Activated CD4-positive, alpha-beta T cell treated with anti-CD3 and anti-CD28 coated beads for 1 hour (primary cell): ENCODE measurements around the gene RBMS3.

ENCODE experiments used
- DNase-seq: peaks from one replicate; pipeline ENCODE4 v3.0.0-alpha.2; 2020

RBMS3 gene

GRCh38 chr3:29694783-29695182, 413.9 kb downstream of the RBMS3 start:
- no peak for DNase-seq

GRCh38 chr3:29695201-29695600, 414.3 kb downstream of the RBMS3 start:
- no peak for DNase-seq

- no peak for DNase-seq
Measured at GRCh38 chr3:29695643-29696198, 414.9 kb downstream of the RBMS3 start.

GRCh38 chr3:29696311-29696710, 415.4 kb downstream of the RBMS3 start:
- no peak for DNase-seq

GRCh38 chr3:29697989-29698388, 417.1 kb downstream of the RBMS3 start:
- no peak for DNase-seq

- no peak for DNase-seq
Measured at GRCh38 chr3:29700256-29700655, 419.4 kb downstream of the RBMS3 start.

- no peak for DNase-seq
Measured at GRCh38 chr3:29701326-29701983, 420.6 kb downstream of the RBMS3 start.

GRCh38 chr3:29705906-29706844, 425.3 kb downstream of the RBMS3 start:
- DNase-seq = no peak

GRCh38 chr3:29708884-29709283, 428.0 kb downstream of the RBMS3 start:
- no peak for DNase-seq

- DNase-seq = no peak
Measured at GRCh38 chr3:29711255-29711771, 430.4 kb downstream of the RBMS3 start.

GRCh38 chr3:29716213-29716612, 435.3 kb downstream of the RBMS3 start:
- no peak for DNase-seq

GRCh38 chr3:29718661-29719065, 437.8 kb downstream of the RBMS3 start:
- no peak for DNase-seq

GRCh38 chr3:29720665-29721064, 439.8 kb downstream of the RBMS3 start:
- DNase-seq = no peak

- DNase-seq = no peak
Measured at GRCh38 chr3:29721789-29722188, 440.9 kb downstream of the RBMS3 start.

- DNase-seq = no peak
Measured at GRCh38 chr3:29731050-29731449, 450.2 kb downstream of the RBMS3 start.

- no peak for DNase-seq
Measured at GRCh38 chr3:29741231-29741630, 460.4 kb downstream of the RBMS3 start.

- DNase-seq = no peak
Measured at GRCh38 chr3:29745232-29745870, 464.5 kb downstream of the RBMS3 start.

- no peak for DNase-seq
Measured at GRCh38 chr3:29746163-29746760, 465.4 kb downstream of the RBMS3 start.

- DNase-seq = no peak
Measured at GRCh38 chr3:29747991-29748390, 467.1 kb downstream of the RBMS3 start.

GRCh38 chr3:29751647-29752314, 470.9 kb downstream of the RBMS3 start:
- DNase-seq = no peak

- no peak for DNase-seq
Measured at GRCh38 chr3:29754346-29754745, 473.5 kb downstream of the RBMS3 start.

- no peak for DNase-seq
Measured at GRCh38 chr3:29755416-29755815, 474.5 kb downstream of the RBMS3 start.
